ENCODE data around the gene TRMT61B.

Gene TRMT61B

GRCh38 chr2:28809927-28810326 is 60.2 kb downstream of the TRMT61B start:
- Histone ChIP-seq H3K36me3 (peaks cover 27 to 46% (median 35%) of the 10 kb centered on the region in 11 experiments), H3K9ac (peak overlapping the region in 2 of 11 experiments; percentile 16 to 30; a peak in 1 of 22 replicates), H3K4me3 (peak overlapping the region in 1 of 10 experiments; percentile 54; a peak in 3 of 20 replicates), H4K20me1 (peaks cover 0 to 23% (median 0%) of the 10 kb centered on the region in 11 experiments; a peak in 4 of 22 replicates), H3K27ac (no peak overlapping the region), H3K9me3 (replicated peaks in 1 of 11) (peaks cover 0 to 21% (median 8%) of the 10 kb centered on the region in 11 experiments; a peak in 14 of 22 replicates), H3K4me2 (peak overlapping the region in 10 of 11 experiments; percentile 8 to 53 (median 42); a peak in 17 of 22 replicates), H3K27me3 (no peaks in the 10 kb centered on the region), H3K4me1 (peaks cover 0 to 15% (median 6%) of the 10 kb centered on the region in 10 experiments; a peak in 12 of 20 replicates)
- TF ChIP-seq Cebpa-rat (IDR thresholded peaks at IDR 0.05), result no peak

GRCh38 chr2:28802975-28803429 is 67.1 kb downstream of the TRMT61B start:
- Histone ChIP-seq H3K27ac (peak overlapping the region in 1 of 11 experiments; percentile 31; a peak in 1 of 22 replicates), H3K27me3 (no peaks in the 10 kb centered on the region), H3K36me3 (peaks cover 86 to 100% (median 91%) of the 10 kb centered on the region in 11 experiments), H4K20me1 (peaks cover 0 to 75% (median 6%) of the 10 kb centered on the region in 11 experiments; a peak in 11 of 22 replicates), H3K4me2 (no peak overlapping the region), H3K4me3 (no peak overlapping the region), H3K9me3 (replicated peaks in 1 of 11) (no peaks in the 10 kb centered on the region), H3K9ac (no peak overlapping the region), H3K4me1 (no peaks in the 10 kb centered on the region)
- no peak for TF ChIP-seq Cebpa-rat (IDR thresholded peaks at IDR 0.05)

GRCh38 chr2:28801726-28802125 is 68.4 kb downstream of the TRMT61B start:
- Histone ChIP-seq H3K4me2 (no peak overlapping the region), H3K9ac (no peak overlapping the region), H3K36me3 (peaks cover 93 to 100% (median 97%) of the 10 kb centered on the region in 11 experiments), H3K27ac (no peak overlapping the region), H3K9me3 (replicated peaks in 1 of 11) (no peaks in the 10 kb centered on the region), H3K27me3 (no peaks in the 10 kb centered on the region), H3K4me1 (peaks cover 0 to 6% (median 0%) of the 10 kb centered on the region in 10 experiments; a peak in 4 of 20 replicates), H3K4me3 (no peak overlapping the region), H4K20me1 (peaks cover 10 to 81% (median 19%) of the 10 kb centered on the region in 11 experiments; a peak in 20 of 22 replicates)
- TF ChIP-seq Cebpa-rat (IDR thresholded peaks at IDR 0.05), result no peak

All from BLaER1 treated with 17β-estradiol and CSF1 and Interleukin-3, amounts not matched to agents 10 nM and 100 nM (cell line).